ENCODE measurements around the gene HTR2C. TPM values are rescaled to one million over a fixed set of nuclear protein-coding genes. Genes with fewer than 3 reads are reported as not detected.
"Not testable (repeated sequence)": the region's sequence is repeated elsewhere in the genome, so short reads cannot be mapped to it uniquely, and the experiment has no call there.

Gene HTR2C
- total and polyA plus RNA-seq, 9 donors: 0.05 to 0.08 TPM; not detected in 7

- no peak overlapping the region for H3K27ac ChIP-seq (ENCODE audit: low read length)
- H3K4me3 ChIP-seq (ENCODE audit: low read length): no peak overlapping the region
- H3K4me1 ChIP-seq (ENCODE audit: control insufficient read depth, insufficient read depth, low read length): no peaks in the 10 kb centered on the region
- DNase-seq: no peak
- H3K36me3 ChIP-seq (ENCODE audit: control insufficient read depth, insufficient read depth, low read length): no peaks in the 10 kb centered on the region
- peaks cover 3% of the 10 kb centered on the region for H3K27me3 ChIP-seq (ENCODE audit: control insufficient read depth, insufficient read depth, low read length)
- no peaks in the 10 kb centered on the region for H3K9me3 ChIP-seq (replicated peaks; ENCODE audit: control insufficient read depth, low read depth, low read length)
- 67% methylated on average over 1 of the region's 4 CpGs for WGBS (ENCODE audit: insufficient coverage)
Measured at GRCh38 chrX:114599911-114600310, 16.0 kb downstream of the HTR2C start.

- not testable (repeated sequence) for H3K4me1 ChIP-seq (ENCODE audit: control insufficient read depth, insufficient read depth, low read length); H3K27ac ChIP-seq (ENCODE audit: low read length); H3K27me3 ChIP-seq (ENCODE audit: control insufficient read depth, insufficient read depth, low read length); H3K36me3 ChIP-seq (ENCODE audit: control insufficient read depth, insufficient read depth, low read length); H3K4me3 ChIP-seq (ENCODE audit: low read length); DNase-seq; H3K9me3 ChIP-seq (replicated peaks; ENCODE audit: control insufficient read depth, low read depth, low read length)
- WGBS (ENCODE audit: insufficient coverage): 97% methylated on average over 3 of the region's 10 CpGs
Measured at GRCh38 chrX:114606619-114607018, 22.7 kb downstream of the HTR2C start.

GRCh38 chrX:114611018-114611619 is 27.2 kb downstream of the HTR2C start:
- H3K4me1 ChIP-seq (ENCODE audit: control insufficient read depth, insufficient read depth, low read length): no peaks in the 10 kb centered on the region
- no CpG with 5 or more reads among the region's 11 CpGs for WGBS (ENCODE audit: insufficient coverage)
- DNase-seq: peak; percentile 40
- no peaks in the 10 kb centered on the region for H3K36me3 ChIP-seq (ENCODE audit: control insufficient read depth, insufficient read depth, low read length)
- no peaks in the 10 kb centered on the region for H3K9me3 ChIP-seq (replicated peaks; ENCODE audit: control insufficient read depth, low read depth, low read length)
- H3K27me3 ChIP-seq (ENCODE audit: control insufficient read depth, insufficient read depth, low read length): no peaks in the 10 kb centered on the region
- no peak overlapping the region for H3K27ac ChIP-seq (ENCODE audit: low read length)
- H3K4me3 ChIP-seq (ENCODE audit: low read length): no peak overlapping the region

- Histone ChIP-seq H3K36me3 (ENCODE audit: control insufficient read depth, insufficient read depth, low read length) (no peaks in the 10 kb centered on the region), H3K4me3 (ENCODE audit: low read length) (no peak overlapping the region), H3K4me1 (ENCODE audit: control insufficient read depth, insufficient read depth, low read length) (no peaks in the 10 kb centered on the region), H3K9me3 (replicated peaks; ENCODE audit: control insufficient read depth, low read depth, low read length) (no peaks in the 10 kb centered on the region), H3K27ac (ENCODE audit: low read length) (no peak overlapping the region), H3K27me3 (ENCODE audit: control insufficient read depth, insufficient read depth, low read length) (no peaks in the 10 kb centered on the region)
- no peak for DNase-seq
Measured at GRCh38 chrX:114615765-114616164, 31.9 kb downstream of the HTR2C start.

GRCh38 chrX:114619874-114620273 is 36.0 kb downstream of the HTR2C start:
- Histone ChIP-seq H3K4me3 (ENCODE audit: low read length) (no peak overlapping the region), H3K4me1 (ENCODE audit: control insufficient read depth, insufficient read depth, low read length) (no peaks in the 10 kb centered on the region), H3K27ac (ENCODE audit: low read length) (no peak overlapping the region), H3K36me3 (ENCODE audit: control insufficient read depth, insufficient read depth, low read length) (no peaks in the 10 kb centered on the region), H3K9me3 (replicated peaks; ENCODE audit: control insufficient read depth, low read depth, low read length) (no peaks in the 10 kb centered on the region), H3K27me3 (ENCODE audit: control insufficient read depth, insufficient read depth, low read length) (no peaks in the 10 kb centered on the region)
- no peak for DNase-seq
- WGBS (ENCODE audit: insufficient coverage): no CpG with 5 or more reads among the region's 2 CpGs

- peak; percentile 8 for DNase-seq
- H3K36me3 ChIP-seq (ENCODE audit: control insufficient read depth, insufficient read depth, low read length): no peaks in the 10 kb centered on the region
- no peaks in the 10 kb centered on the region for H3K9me3 ChIP-seq (replicated peaks; ENCODE audit: control insufficient read depth, low read depth, low read length)
- H3K4me3 ChIP-seq (ENCODE audit: low read length): no peak overlapping the region
- no peaks in the 10 kb centered on the region for H3K4me1 ChIP-seq (ENCODE audit: control insufficient read depth, insufficient read depth, low read length)
- peaks cover 2% of the 10 kb centered on the region for H3K27me3 ChIP-seq (ENCODE audit: control insufficient read depth, insufficient read depth, low read length)
- no peak overlapping the region for H3K27ac ChIP-seq (ENCODE audit: low read length)
Measured at GRCh38 chrX:114626323-114626722, 42.4 kb downstream of the HTR2C start.

- Histone ChIP-seq H3K27ac (ENCODE audit: low read length) (no peak overlapping the region), H3K9me3 (replicated peaks; ENCODE audit: control insufficient read depth, low read depth, low read length) (no peaks in the 10 kb centered on the region), H3K27me3 (ENCODE audit: control insufficient read depth, insufficient read depth, low read length) (peaks cover 2% of the 10 kb centered on the region), H3K4me1 (ENCODE audit: control insufficient read depth, insufficient read depth, low read length) (no peaks in the 10 kb centered on the region), H3K36me3 (ENCODE audit: control insufficient read depth, insufficient read depth, low read length) (no peaks in the 10 kb centered on the region), H3K4me3 (ENCODE audit: low read length) (no peak overlapping the region)
- no peak for DNase-seq
- no CpG with 5 or more reads among the region's 1 CpG for WGBS (ENCODE audit: insufficient coverage)
Measured at GRCh38 chrX:114635986-114636385, 52.1 kb downstream of the HTR2C start.

- H3K36me3 ChIP-seq (ENCODE audit: control insufficient read depth, insufficient read depth, low read length): no peaks in the 10 kb centered on the region
- no peak overlapping the region for H3K27ac ChIP-seq (ENCODE audit: low read length)
- H3K4me3 ChIP-seq (ENCODE audit: low read length): no peak overlapping the region
- H3K27me3 ChIP-seq (ENCODE audit: control insufficient read depth, insufficient read depth, low read length): no peaks in the 10 kb centered on the region
- no peaks in the 10 kb centered on the region for H3K4me1 ChIP-seq (ENCODE audit: control insufficient read depth, insufficient read depth, low read length)
- H3K9me3 ChIP-seq (replicated peaks; ENCODE audit: control insufficient read depth, low read depth, low read length): no peaks in the 10 kb centered on the region
- DNase-seq: no peak
Measured at GRCh38 chrX:114650351-114650750, 66.5 kb downstream of the HTR2C start.

- no peaks in the 10 kb centered on the region for H3K4me1 ChIP-seq (ENCODE audit: control insufficient read depth, insufficient read depth, low read length)
- no peaks in the 10 kb centered on the region for H3K36me3 ChIP-seq (ENCODE audit: control insufficient read depth, insufficient read depth, low read length)
- WGBS (ENCODE audit: insufficient coverage): no CpG with 5 or more reads among the region's 2 CpGs
- peaks cover 2% of the 10 kb centered on the region for H3K27me3 ChIP-seq (ENCODE audit: control insufficient read depth, insufficient read depth, low read length)
- DNase-seq: peak; percentile 40
- H3K4me3 ChIP-seq (ENCODE audit: low read length): no peak overlapping the region
- no peak overlapping the region for H3K27ac ChIP-seq (ENCODE audit: low read length)
- H3K9me3 ChIP-seq (replicated peaks; ENCODE audit: control insufficient read depth, low read depth, low read length): no peaks in the 10 kb centered on the region
Measured at GRCh38 chrX:114675365-114675764, 91.5 kb downstream of the HTR2C start.

- not testable (repeated sequence) for H3K27me3 ChIP-seq (ENCODE audit: control insufficient read depth, insufficient read depth, low read length); H3K27ac ChIP-seq (ENCODE audit: low read length); H3K4me3 ChIP-seq (ENCODE audit: low read length); H3K36me3 ChIP-seq (ENCODE audit: control insufficient read depth, insufficient read depth, low read length); H3K4me1 ChIP-seq (ENCODE audit: control insufficient read depth, insufficient read depth, low read length); DNase-seq; H3K9me3 ChIP-seq (replicated peaks; ENCODE audit: control insufficient read depth, low read depth, low read length)
- WGBS (ENCODE audit: insufficient coverage): 87% methylated on average over 9 of the region's 17 CpGs
Measured at GRCh38 chrX:114700533-114700932, 116.6 kb downstream of the HTR2C start.

GRCh38 chrX:114709406-114709805 is 125.5 kb downstream of the HTR2C start:
- Histone ChIP-seq H3K36me3 (ENCODE audit: control insufficient read depth, insufficient read depth, low read length) (no peaks in the 10 kb centered on the region), H3K4me1 (ENCODE audit: control insufficient read depth, insufficient read depth, low read length) (no peaks in the 10 kb centered on the region), H3K4me3 (ENCODE audit: low read length) (no peak overlapping the region), H3K27me3 (ENCODE audit: control insufficient read depth, insufficient read depth, low read length) (peaks cover 3% of the 10 kb centered on the region), H3K9me3 (replicated peaks; ENCODE audit: control insufficient read depth, low read depth, low read length) (no peaks in the 10 kb centered on the region), H3K27ac (ENCODE audit: low read length) (no peak overlapping the region)
- 20% methylated on average over 1 of the region's 1 CpG for WGBS (ENCODE audit: insufficient coverage)
- DNase-seq: peak; percentile 38
